GM12878 (cell line): ENCODE results near the gene PLEKHA6. TPM values are rescaled to one million over a fixed set of nuclear protein-coding genes. Genes with fewer than 3 reads are reported as not detected.

ENCODE experiments used
- CEBPZ ChIP-seq: fragments of 150-350 bp; IDR thresholded peaks from 2 replicates; pipeline ENCODE4 v1.6.1; 2016; ENCODE audit warnings: low read depth, low read length
- PML ChIP-seq: IDR thresholded peaks from 2 replicates; pipeline ENCODE4 v1.6.1; 2012; ENCODE audit warnings: low read length, inconsistent platforms
- RUNX3 ChIP-seq: IDR thresholded peaks from 2 replicates; pipeline ENCODE4 v1.6.1; 2012; ENCODE audit warnings: low read length, inconsistent platforms
- SMC3 ChIP-seq: IDR thresholded peaks from 2 replicates; pipeline ENCODE4 v1.6.1; 2011; ENCODE audit warnings: low read length, improper control_type of control experiment, borderline replicate concordance
- SRF ChIP-seq, 2 experiments: IDR thresholded peaks; 2 replicates each; pipeline ENCODE4 v1.6.1; 2011; ENCODE audit warnings: low read depth in 2 of 2, low read length in 2 of 2, mild to moderate bottlenecking in 1 of 2, moderate library complexity in 1 of 2
- TAF1 ChIP-seq: IDR thresholded peaks from 2 replicates; pipeline ENCODE4 v1.6.1; 2011; ENCODE audit warnings: mild to moderate bottlenecking, low read depth, low read length, borderline replicate concordance
- YBX1 ChIP-seq: fragments of 450-650 bp; IDR thresholded peaks from 2 replicates; pipeline ENCODE4 v1.6.1; 2016; ENCODE audit warnings: antibody characterized with exemption
- YY1 ChIP-seq: IDR thresholded peaks from 2 replicates; pipeline ENCODE4 v1.6.1; 2011; ENCODE audit warnings: low read depth, mild to moderate bottlenecking, low read length
- ZBTB40 ChIP-seq: fragments of 450-650 bp; IDR thresholded peaks from 2 replicates; pipeline ENCODE4 v1.6.1; 2016; ENCODE audit warnings: mild to moderate bottlenecking, moderate library complexity, borderline replicate concordance
- ZNF217 ChIP-seq: fragments of 450-650 bp; IDR thresholded peaks from 2 replicates; pipeline ENCODE4 v1.6.1; 2017; ENCODE audit warnings: antibody characterized with exemption, mild to moderate bottlenecking
- polyA plus RNA-seq, 11 experiments: library from polyadenylated mRNA; depleted of rRNA in 4 of 11; unstranded in 6 of 11; stranded (reverse) in 5 of 11; fragments of >200 nt; fragmentation: Nextera tagmentation in 4 of 11; fragmentation: Illumina TruSeq in 1 of 11; extraction: Ambion mirVana in 4 of 11; extraction: Trizol in 1 of 11; gene quantifications; 1 replicate in 1 of 11; 2 replicates in 10 of 11; pipeline versions ENCODE4 v1.2.1 to v1.2.3, GENCODE V29; 2011 to 2016; ENCODE audit warnings: inconsistent platforms in 2 of 11, missing spikeins in 2 of 11, low read depth in 1 of 11
- total RNA-seq, 4 experiments: library from RNA; depleted of rRNA in 3 of 4; stranded (reverse); fragments of >200 nt in 3 of 4; fragmentation: Illumina TruSeq in 1 of 4; extraction: Trizol in 1 of 4; gene quantifications; 2 replicates each; pipeline versions ENCODE4 v1.2.1 to v1.2.3, GENCODE V29; 2013 to 2021
- TF ChIP-seq, protein P1 (sequence below): IDR thresholded peaks from 2 replicates; pipeline ENCODE4 v1.6.1; 2012; ENCODE audit warnings: improper control_type of control experiment, low read depth, low read length; ENCODE audit not compliant: insufficient replicate concordance

The PLEKHA6 gene
- total and polyA plus RNA-seq, 10 of the 15 experiments (the other 5 are each of a cell fraction or from before 2014, with no cell fraction given) = 0.04 to 0.81 (median 0.19) TPM; not detected in 4

- TF ChIP-seq, protein P1, sequence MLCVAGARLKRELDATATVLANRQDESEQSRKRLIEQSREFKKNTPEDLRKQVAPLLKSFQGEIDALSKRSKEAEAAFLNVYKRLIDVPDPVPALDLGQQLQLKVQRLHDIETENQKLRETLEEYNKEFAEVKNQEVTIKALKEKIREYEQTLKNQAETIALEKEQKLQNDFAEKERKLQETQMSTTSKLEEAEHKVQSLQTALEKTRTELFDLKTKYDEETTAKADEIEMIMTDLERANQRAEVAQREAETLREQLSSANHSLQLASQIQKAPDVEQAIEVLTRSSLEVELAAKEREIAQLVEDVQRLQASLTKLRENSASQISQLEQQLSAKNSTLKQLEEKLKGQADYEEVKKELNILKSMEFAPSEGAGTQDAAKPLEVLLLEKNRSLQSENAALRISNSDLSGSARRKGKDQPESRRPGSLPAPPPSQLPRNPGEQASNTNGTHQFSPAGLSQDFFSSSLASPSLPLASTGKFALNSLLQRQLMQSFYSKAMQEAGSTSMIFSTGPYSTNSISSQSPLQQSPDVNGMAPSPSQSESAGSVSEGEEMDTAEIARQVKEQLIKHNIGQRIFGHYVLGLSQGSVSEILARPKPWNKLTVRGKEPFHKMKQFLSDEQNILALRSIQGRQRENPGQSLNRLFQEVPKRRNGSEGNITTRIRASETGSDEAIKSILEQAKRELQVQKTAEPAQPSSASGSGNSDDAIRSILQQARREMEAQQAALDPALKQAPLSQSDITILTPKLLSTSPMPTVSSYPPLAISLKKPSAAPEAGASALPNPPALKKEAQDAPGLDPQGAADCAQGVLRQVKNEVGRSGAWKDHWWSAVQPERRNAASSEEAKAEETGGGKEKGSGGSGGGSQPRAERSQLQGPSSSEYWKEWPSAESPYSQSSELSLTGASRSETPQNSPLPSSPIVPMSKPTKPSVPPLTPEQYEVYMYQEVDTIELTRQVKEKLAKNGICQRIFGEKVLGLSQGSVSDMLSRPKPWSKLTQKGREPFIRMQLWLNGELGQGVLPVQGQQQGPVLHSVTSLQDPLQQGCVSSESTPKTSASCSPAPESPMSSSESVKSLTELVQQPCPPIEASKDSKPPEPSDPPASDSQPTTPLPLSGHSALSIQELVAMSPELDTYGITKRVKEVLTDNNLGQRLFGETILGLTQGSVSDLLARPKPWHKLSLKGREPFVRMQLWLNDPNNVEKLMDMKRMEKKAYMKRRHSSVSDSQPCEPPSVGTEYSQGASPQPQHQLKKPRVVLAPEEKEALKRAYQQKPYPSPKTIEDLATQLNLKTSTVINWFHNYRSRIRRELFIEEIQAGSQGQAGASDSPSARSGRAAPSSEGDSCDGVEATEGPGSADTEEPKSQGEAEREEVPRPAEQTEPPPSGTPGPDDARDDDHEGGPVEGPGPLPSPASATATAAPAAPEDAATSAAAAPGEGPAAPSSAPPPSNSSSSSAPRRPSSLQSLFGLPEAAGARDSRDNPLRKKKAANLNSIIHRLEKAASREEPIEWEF = no peak
- TF ChIP-seq SMC3 (peak; percentile 71), SRF (IDR thresholded peaks at IDR 0.05; ENCODE audit: low read depth in 2 of 2, low read length in 2 of 2) (no peak), ZBTB40 (no peak), YBX1 (no peak), ZNF217 (no peak), RUNX3 (no peak; the same call in 1 of the 2 replicates), PML (no peak), CEBPZ (no peak), YY1 (peak; percentile 42; the same call in 1 of the 2 replicates), TAF1 (no peak)
Measured at GRCh38 chr1:204398197-204399125, 38.7 kb upstream of the PLEKHA6 start (continued).
